Hair follicle dermal papilla cell (primary cell): ENCODE data around the gene LIMS3. TPM values are rescaled to one million over a fixed set of nuclear protein-coding genes. Genes with fewer than 3 reads are reported as not detected.

Experiments
- total RNA-seq: library from RNA; depleted of rRNA; stranded (reverse); fragments of >200 nt; gene quantifications from 2 replicates; pipeline ENCODE4 v1.2.3, GENCODE V29; 2012

LIMS3 gene, protein sequence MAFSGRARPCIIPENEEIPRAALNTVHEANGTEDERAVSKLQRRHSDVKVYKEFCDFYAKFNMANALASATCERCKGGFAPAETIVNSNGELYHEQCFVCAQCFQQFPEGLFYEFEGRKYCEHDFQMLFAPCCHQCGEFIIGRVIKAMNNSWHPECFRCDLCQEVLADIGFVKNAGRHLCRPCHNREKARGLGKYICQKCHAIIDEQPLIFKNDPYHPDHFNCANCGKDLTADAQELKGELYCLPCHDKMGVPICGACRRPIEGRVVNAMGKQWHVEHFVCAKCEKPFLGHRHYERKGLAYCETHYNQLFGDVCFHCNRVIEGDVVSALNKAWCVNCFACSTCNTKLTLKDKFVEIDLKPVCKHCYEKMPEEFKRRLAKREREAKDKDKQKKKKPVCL
- 2.2 TPM in 1 of 2 replicates, not detected in the other for total RNA-seq

DNA sequence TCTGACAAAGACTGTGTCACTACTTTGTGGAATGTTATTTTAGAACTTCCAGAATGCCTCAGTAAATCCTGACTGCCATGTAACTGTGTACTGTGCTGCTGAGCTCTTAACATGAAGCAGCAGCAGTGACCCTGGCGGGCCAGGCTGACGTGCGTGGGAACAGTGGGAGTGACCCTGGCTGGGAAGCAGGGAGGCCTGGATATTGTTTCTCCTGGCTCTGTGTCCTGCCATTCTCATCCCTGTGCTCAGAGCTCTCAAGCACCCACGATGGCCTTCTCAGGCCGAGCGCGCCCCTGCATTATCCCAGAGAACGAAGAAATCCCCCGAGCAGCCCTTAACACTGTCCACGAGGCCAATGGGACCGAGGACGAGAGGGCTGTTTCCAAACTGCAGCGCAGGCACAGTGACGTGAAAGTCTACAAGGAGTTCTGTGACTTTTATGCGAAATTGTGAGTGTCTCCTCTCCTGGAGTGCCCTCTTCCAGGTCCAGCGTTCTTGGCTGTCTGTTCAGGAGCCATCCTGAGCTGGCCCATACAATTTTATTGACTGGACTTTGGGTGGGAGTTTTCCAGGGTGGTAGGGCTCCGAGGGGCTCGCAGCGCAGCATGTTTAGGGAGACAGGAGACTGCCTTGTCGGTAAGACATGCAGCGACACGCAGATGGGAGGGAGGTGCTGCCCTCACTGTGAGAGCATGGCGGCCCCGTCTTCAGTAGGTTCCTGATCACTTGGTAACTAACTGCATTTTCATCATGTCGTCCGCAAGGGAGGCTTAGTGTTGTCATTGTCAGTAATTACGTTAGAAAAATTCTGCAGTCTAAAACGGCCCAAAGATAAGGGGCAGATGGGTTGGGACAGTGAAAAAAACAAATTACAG, at the start of gene LIMS3:
LIMS3 (plus strand) TSS at position 227 of the 875 bp plus-strand sequence; CDS start at position 268, 41 bp downstream.

Other genes with a start within 250 kb of the LIMS3 start
- gene RGPD5, start 104.4 kb upstream of the LIMS3 start, total RNA-seq, result 49.1 and 57.1 TPM in 2 replicates
- 2.1 and 3.4 TPM in 2 replicates for gene MALL, start 217.1 kb downstream of the LIMS3 start, total RNA-seq